ENCODE measurements around the gene ZC3H4. TPM values are rescaled to one million over a fixed set of nuclear protein-coding genes. Genes with fewer than 3 reads are reported as not detected.

Gene ZC3H4
- total RNA-seq, 1 donor from 2014 or later = 56.7 TPM

GRCh38 chr19:47075941-47076340 lies 37.6 kb downstream of the ZC3H4 start:
- DNase-seq (ENCODE audit: low spot score) = no peak
- Mint-ChIP-seq H3K36me3 (ENCODE audit: low read depth, unreplicated experiment) (peaks cover 26% of the 10 kb centered on the region), H3K9me3 (ENCODE audit: unreplicated experiment) (no peaks in the 10 kb centered on the region), H3K4me1 (ENCODE audit: unreplicated experiment) (peaks cover 23% of the 10 kb centered on the region), H3K27me3 (ENCODE audit: unreplicated experiment) (peaks cover 6% of the 10 kb centered on the region), H3K4me3 (ENCODE audit: unreplicated experiment) (no peak overlapping the region), H3K27ac (ENCODE audit: unreplicated experiment) (no peak overlapping the region)
- no peak for TF ChIP-seq CTCF (IDR thresholded peaks at IDR 0.05; ENCODE audit: unreplicated experiment)

- peak overlapping the region; percentile 72 for H3K27ac Mint-ChIP-seq (ENCODE audit: unreplicated experiment)
- TF ChIP-seq CTCF (IDR thresholded peaks at IDR 0.05; ENCODE audit: unreplicated experiment) = no peak
- H3K36me3 Mint-ChIP-seq (ENCODE audit: low read depth, unreplicated experiment) = peaks cover 30% of the 10 kb centered on the region
- DNase-seq (ENCODE audit: low spot score) = no peak
- H3K27me3 Mint-ChIP-seq (ENCODE audit: unreplicated experiment) = peaks cover 6% of the 10 kb centered on the region
- no peaks in the 10 kb centered on the region for H3K9me3 Mint-ChIP-seq (ENCODE audit: unreplicated experiment)
- peaks cover 23% of the 10 kb centered on the region for H3K4me1 Mint-ChIP-seq (ENCODE audit: unreplicated experiment)
- peak overlapping the region; percentile 50 for H3K4me3 Mint-ChIP-seq (ENCODE audit: unreplicated experiment)
Measured at GRCh38 chr19:47075179-47075810, 38.3 kb downstream of the ZC3H4 start.

GRCh38 chr19:47074621-47075020 lies 39.0 kb downstream of the ZC3H4 start:
- Mint-ChIP-seq H3K4me3 (ENCODE audit: unreplicated experiment) (no peak overlapping the region), H3K9me3 (ENCODE audit: unreplicated experiment) (no peaks in the 10 kb centered on the region), H3K27me3 (ENCODE audit: unreplicated experiment) (peaks cover 7% of the 10 kb centered on the region), H3K27ac (ENCODE audit: unreplicated experiment) (peak overlapping the region; percentile 72), H3K4me1 (ENCODE audit: unreplicated experiment) (peaks cover 23% of the 10 kb centered on the region), H3K36me3 (ENCODE audit: low read depth, unreplicated experiment) (peaks cover 33% of the 10 kb centered on the region)
- TF ChIP-seq CTCF (IDR thresholded peaks at IDR 0.05; ENCODE audit: unreplicated experiment) = no peak
- DNase-seq (ENCODE audit: low spot score) = peak; percentile 26

- TF ChIP-seq CTCF (IDR thresholded peaks at IDR 0.05; ENCODE audit: unreplicated experiment) = no peak
- H3K27ac Mint-ChIP-seq (ENCODE audit: unreplicated experiment) = peak overlapping the region; percentile 31
- no peaks in the 10 kb centered on the region for H3K9me3 Mint-ChIP-seq (ENCODE audit: unreplicated experiment)
- H3K4me3 Mint-ChIP-seq (ENCODE audit: unreplicated experiment) = no peak overlapping the region
- peaks cover 33% of the 10 kb centered on the region for H3K36me3 Mint-ChIP-seq (ENCODE audit: low read depth, unreplicated experiment)
- peaks cover 11% of the 10 kb centered on the region for H3K27me3 Mint-ChIP-seq (ENCODE audit: unreplicated experiment)
- H3K4me1 Mint-ChIP-seq (ENCODE audit: unreplicated experiment) = peaks cover 23% of the 10 kb centered on the region
- no peak for DNase-seq (ENCODE audit: low spot score)
Measured at GRCh38 chr19:47073574-47073973, 40.0 kb downstream of the ZC3H4 start.

- Mint-ChIP-seq H3K4me1 (ENCODE audit: unreplicated experiment) (peaks cover 23% of the 10 kb centered on the region), H3K9me3 (ENCODE audit: unreplicated experiment) (no peaks in the 10 kb centered on the region), H3K27me3 (ENCODE audit: unreplicated experiment) (peaks cover 11% of the 10 kb centered on the region), H3K36me3 (ENCODE audit: low read depth, unreplicated experiment) (peaks cover 33% of the 10 kb centered on the region), H3K4me3 (ENCODE audit: unreplicated experiment) (no peak overlapping the region), H3K27ac (ENCODE audit: unreplicated experiment) (no peak overlapping the region)
- no peak for TF ChIP-seq CTCF (IDR thresholded peaks at IDR 0.05; ENCODE audit: unreplicated experiment)
- DNase-seq (ENCODE audit: low spot score) = no peak
Measured at GRCh38 chr19:47072323-47072722, 41.3 kb downstream of the ZC3H4 start.
